GM18907 (cell line): Measurements from ENCODE around the gene ITPKC.
"Not testable (repeated sequence)": the region's sequence is repeated elsewhere in the genome, so short reads cannot be mapped to it uniquely, and the experiment has no call there.

Experiments
- ATAC-seq: cut with Tn5 transposase; IDR thresholded peaks from one replicate; pipeline ENCODE4 v1.9.1; 2021; ENCODE audit warnings: mild to moderate bottlenecking, moderate library complexity; ENCODE audit not compliant: unreplicated experiment

ITPKC gene

DNA sequence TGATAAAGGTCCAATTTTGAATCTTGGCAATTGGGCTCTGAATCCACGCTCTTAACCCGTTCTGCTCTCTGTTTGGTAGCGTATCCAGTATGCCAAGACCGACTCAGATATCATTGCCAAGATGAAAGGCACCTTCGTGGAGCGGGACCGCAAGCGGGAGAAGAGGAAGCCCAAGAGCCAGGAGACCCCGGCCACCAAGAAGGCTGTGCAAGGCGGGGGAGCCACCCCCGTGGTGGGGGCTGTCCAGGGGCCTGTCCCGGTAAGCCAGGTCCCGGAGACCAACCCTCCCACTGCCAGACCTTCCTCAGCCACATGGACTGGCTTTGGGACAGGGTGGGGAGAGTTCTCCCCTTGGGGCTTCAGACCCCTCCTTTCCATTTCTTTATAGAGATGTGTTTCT, 42.4 kb downstream of the ITPKC start:
- no peak for ATAC-seq

DNA sequence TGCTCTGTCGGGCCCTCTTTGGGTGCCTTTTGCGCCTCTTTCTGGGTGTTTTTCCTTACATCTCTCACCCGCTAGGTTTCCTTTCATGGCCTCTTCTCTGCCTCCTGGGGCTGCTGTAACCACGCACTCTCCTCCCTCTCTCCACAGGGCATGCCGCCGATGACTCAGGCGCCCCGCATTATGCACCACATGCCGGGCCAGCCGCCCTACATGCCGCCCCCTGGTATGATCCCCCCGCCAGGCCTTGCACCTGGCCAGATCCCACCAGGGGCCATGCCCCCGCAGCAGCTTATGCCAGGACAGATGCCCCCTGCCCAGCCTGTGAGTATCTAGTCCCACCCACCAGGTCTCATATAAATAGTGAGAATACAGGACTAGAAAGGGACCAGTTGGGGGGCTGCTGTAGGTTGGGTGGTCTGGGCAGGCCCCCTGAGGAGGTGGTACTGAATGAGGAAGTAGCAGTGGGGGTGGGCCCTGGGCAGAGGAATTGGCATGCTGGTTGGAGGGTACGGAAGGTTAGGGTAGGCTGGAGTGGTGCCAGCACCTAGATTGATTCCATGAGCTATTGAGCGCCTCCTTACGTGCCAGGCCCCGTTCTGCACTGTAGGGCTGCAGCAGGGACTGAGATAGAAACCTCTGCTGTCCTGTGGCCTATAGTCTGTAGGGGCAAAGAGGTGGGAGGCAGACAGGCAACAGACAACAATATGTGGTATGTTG, 46.0 kb downstream of the ITPKC start:
- no peak for ATAC-seq

GRCh38 chr19:40763526-40763925, 46.6 kb downstream of the ITPKC start:
- ATAC-seq = no peak

GRCh38 chr19:40763963-40764362, 47.1 kb downstream of the ITPKC start:
- no peak for ATAC-seq

DNA sequence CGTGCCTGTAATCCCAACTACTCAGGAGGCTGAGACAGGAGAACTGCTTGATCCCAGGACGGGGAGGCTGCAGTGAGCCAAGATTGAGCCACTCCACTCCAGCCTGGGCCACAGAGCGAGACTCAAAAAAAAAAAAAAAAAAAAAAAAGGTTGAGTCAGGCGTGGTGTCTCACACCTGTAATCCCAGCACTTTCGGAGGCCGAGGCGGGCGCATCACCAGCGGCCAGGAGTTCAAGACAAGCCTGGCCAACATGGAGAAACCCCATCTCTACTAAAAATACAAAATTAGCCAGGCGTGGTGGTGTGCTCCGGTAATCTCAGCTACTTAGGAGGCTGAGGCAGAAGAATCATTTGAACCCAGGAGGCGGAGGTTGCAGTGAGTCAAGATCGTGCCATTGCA, 49.5 kb downstream of the ITPKC start:
- ATAC-seq = not testable (repeated sequence)

DNA sequence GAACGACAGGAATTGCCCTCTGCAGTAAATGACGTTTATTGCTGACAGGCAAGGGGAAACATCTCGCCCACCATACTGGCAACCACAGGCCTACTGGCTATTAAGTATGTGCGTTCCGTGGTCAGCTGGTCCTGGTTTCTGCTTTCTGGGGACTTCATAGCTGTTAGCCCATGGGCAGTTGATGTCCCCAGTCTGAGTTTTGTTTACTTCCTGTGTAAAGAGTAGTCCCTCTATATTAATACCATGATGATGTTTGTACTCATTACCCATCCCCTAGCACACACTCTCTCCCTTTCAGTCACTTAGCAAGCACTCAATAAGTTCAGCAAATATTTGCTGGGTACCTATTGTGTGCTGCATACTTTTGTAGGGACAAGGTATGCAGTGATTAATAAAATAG, 52.0 kb downstream of the ITPKC start:
- ATAC-seq = no peak

GRCh38 chr19:40771101-40771862, 54.4 kb downstream of the ITPKC start:
- not testable (repeated sequence) for ATAC-seq

DNA sequence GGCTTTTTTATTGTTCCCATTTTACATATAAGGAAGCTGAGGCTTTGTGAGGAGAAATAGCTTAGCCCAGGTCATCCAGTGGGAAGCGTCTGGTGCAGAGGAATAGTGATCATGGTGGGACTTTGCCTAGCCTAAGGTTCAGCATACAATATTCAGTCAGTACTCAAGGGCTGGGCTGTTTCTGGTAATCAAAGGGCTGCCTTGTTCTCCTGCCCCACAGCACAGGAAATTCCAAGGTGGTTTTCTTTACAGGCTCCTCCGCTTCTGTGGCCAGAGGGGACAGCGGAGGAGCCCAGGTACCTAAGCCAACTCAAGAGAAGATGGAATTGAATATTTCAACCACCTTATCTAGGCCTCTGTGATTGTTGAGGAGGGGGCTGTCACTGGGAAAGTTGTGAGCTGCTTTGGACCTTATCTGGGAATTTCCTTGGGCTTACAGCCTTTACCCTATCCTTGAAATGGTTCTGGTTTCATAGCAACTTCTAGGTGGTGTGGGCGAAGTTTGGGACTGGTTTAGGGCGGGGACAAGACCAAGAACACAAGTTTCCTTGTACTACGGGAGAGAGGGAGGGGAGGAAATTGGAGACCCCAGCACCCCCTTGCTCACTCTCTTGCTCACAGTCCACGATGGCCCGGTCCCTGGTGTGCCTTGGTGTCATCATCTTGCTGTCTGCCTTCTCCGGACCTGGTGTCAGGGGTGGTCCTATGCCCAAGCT, 58.2 kb downstream of the ITPKC start, which contains the start of gene MIA:
MIA (plus strand) TSS at position 606 of the 716 bp plus-strand sequence; CDS start at position 628, 22 bp downstream.
- ATAC-seq = no peak

GRCh38 chr19:40775632-40776022, 58.7 kb downstream of the ITPKC start:
- ATAC-seq = no peak

GRCh38 chr19:40776364-40776763, 59.5 kb downstream of the ITPKC start:
- ATAC-seq = no peak

DNA sequence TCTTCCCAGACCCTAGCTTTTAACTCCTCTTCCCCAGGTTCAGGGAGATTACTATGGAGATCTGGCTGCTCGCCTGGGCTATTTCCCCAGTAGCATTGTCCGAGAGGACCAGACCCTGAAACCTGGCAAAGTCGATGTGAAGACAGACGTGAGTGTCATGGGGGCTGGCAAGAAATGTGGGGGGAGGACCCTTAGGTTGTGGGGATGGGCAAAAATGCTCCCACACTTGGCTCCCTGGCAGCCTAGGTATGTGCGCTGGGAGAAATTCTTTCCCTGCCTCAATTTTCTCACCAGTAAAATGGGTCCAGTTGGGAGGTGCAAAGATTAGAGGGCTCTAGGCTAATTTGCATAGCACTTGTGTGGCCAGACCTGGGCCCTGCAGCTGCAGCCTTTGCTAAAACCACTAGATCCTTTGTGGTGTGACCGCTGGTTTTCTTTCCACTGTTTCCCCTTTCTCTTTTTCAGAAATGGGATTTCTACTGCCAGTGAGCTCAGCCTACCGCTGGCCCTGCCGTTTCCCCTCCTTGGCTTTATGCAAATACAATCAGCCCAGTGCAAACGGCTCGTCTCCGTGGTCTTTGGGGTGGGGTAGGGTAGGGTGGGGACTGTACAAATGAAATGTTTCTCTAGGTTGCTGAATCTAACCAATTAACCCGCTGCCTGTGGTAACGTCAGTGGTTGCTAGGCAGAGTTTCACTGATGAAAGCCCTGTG, 60.2 kb downstream of the ITPKC start:
- ATAC-seq = peak; percentile 63

- ATAC-seq = no peak
These were observed 60.7 kb downstream of the ITPKC start for GRCh38 chr19:40777645-40777936.

GRCh38 chr19:40777937-40778705, 61.2 kb downstream of the ITPKC start, which contains the start of gene RAB4B:
Gene RAB4B, plus strand, starts transcription at chr19:40778247. Its CDS starts 129 bp downstream, at chr19:40778376.
- ATAC-seq = peak; percentile 64

DNA sequence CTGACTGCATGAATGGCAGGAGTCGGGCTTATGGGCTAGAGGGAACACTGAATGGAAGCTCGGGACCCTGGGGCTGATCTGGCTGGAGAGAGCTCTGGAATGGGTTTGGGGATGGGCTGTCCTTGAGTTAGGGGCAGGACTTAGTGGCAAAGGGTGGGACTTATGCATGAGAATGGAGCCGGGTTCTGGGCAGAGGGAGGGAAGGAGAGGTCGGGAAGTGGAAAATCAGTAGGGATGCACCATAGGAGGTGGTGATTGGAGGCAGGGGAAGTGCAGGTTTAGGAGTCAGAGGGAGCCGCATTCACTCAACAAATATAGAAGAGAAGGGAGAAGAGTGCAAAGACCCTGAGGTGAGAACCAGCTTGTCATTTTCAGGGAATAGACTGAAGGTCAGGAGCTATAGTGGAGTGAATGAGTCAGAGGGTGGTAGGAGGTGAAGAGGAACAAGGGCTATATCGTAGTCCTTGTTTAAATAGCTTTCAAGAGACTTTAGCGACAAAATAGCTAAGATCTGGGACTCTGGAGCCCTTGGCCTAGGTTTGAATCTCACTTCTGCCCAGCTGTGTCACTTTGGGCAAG, 61.9 kb downstream of the ITPKC start:
- no peak for ATAC-seq

DNA sequence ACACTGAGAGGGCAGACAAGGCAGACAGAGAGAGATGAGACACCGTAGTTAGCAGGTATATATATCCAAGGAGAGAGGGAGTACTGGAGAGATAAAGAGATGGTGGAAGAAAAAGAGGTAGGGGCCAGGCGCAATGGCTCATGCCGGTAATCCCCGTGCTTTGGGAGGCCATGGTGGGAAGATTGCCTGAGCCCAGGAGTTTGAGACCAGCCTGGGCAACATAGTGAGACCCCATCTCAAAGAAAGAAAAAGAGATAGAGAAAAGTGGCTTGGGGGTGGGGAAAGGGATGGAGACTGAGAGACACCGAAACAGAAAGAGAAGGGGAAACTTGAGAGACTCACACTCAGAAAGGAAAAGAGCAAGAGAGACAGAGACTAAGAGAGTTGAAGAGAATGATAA, 63.7 kb downstream of the ITPKC start:
- ATAC-seq = no peak

- ATAC-seq = no peak
These were observed 64.2 kb downstream of the ITPKC start for GRCh38 chr19:40781140-40781539.

DNA sequence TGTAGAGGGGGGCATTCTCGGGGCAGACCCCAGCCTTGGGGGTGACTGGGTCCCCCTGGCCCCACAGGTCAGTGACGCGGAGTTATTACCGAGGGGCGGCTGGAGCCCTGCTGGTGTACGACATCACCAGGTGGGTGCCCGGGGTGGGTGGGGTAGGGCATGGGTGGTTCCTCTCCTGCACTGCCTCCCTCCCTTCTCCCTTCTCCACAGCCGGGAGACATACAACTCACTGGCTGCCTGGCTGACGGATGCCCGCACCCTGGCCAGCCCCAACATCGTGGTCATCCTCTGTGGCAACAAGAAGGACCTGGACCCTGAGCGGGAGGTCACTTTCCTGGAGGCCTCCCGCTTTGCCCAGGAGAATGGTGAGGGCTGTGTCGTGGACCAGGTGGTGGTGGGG, 66.8 kb downstream of the ITPKC start:
- no peak for ATAC-seq

DNA sequence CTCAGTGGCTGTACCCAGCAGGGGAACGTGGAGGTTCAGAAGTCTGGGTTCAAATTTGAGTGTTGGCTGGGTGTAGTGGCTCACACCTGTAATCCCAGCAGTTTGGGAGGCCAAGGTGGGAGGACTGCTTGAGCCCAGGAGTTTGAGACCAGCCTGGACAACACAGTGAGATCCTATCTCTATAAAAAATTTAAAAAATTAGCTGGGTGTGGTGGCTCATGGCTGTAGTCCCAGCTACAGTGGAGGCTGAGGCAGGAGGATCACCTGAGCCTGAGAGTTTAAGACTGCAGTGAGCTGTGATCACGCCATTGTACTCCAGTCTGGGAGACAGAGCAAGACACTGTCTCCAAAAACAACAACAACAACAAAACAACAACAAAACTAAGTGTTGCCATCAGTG, 67.2 kb downstream of the ITPKC start:
- not testable (repeated sequence) for ATAC-seq

DNA sequence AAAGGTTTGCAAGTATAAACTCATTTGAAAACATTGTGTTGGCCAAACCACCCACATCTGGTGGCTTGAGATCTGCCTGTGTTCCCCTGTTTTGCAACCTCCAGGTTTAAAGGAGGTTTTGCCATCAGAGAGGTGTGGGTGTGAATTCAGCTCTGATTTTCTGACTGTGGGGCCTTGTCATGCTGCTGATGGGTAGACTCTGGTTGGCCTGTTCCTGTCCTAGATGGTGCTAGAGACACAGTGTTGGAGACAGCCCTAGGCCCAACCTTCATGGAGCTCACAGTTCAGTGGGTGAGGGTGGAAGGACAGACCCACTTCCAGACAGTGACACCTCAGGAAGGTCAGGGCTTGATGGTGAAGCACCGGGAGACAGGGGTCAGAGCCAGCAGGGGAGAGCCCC, 68.6 kb downstream of the ITPKC start:
- no peak for ATAC-seq
